Posterior vena cava (tissue), 2 donors: ENCODE measurements around the gene CD274. TPM values are rescaled to one million over a fixed set of nuclear protein-coding genes. Genes with fewer than 3 reads are reported as not detected.
"Not testable (repeated sequence)": the region's sequence is repeated elsewhere in the genome, so short reads cannot be mapped to it uniquely, and the experiment has no call there.

Experiments used
- DNase-seq: peaks from one replicate; pipeline ENCODE4 v3.0.0-alpha.2; 2020; ENCODE audit warnings: low spot score
- intact Hi-C, 2 donors: fragments of 100-400 bp; cut with DNase I; formaldehyde crosslinking; loops; one replicate each; pipeline versions ENCODE4 v1.14.1 to v1.14.2; 2022 to 2023
- total RNA-seq, 2 donors: library from RNA; stranded (reverse); fragmentation: NEBNext Ultra II Directional; extraction: Animal tissue kit (Norgen Biotek cat#: 25700); gene quantifications; one replicate each; pipeline ENCODE4 v1.2.1, GENCODE V29; 2021
- donor health status: DM: yes; HTN: yes; CAD: no.
- donor health status: DM: yes; HTN: yes; CAD: no.

The CD274 gene
- total RNA-seq, 2 donors from 2014 or later, result 3.1 to 3.5 TPM

GRCh38 chr9:5436441-5436840, 13.9 kb upstream of the CD274 start:
- intact Hi-C loops, result loop anchor here (10.0 kb wide), 2 partner anchors 158 to 672 kb away; no protein-coding TSS in a partner anchor
- DNase-seq, result no peak

DNA sequence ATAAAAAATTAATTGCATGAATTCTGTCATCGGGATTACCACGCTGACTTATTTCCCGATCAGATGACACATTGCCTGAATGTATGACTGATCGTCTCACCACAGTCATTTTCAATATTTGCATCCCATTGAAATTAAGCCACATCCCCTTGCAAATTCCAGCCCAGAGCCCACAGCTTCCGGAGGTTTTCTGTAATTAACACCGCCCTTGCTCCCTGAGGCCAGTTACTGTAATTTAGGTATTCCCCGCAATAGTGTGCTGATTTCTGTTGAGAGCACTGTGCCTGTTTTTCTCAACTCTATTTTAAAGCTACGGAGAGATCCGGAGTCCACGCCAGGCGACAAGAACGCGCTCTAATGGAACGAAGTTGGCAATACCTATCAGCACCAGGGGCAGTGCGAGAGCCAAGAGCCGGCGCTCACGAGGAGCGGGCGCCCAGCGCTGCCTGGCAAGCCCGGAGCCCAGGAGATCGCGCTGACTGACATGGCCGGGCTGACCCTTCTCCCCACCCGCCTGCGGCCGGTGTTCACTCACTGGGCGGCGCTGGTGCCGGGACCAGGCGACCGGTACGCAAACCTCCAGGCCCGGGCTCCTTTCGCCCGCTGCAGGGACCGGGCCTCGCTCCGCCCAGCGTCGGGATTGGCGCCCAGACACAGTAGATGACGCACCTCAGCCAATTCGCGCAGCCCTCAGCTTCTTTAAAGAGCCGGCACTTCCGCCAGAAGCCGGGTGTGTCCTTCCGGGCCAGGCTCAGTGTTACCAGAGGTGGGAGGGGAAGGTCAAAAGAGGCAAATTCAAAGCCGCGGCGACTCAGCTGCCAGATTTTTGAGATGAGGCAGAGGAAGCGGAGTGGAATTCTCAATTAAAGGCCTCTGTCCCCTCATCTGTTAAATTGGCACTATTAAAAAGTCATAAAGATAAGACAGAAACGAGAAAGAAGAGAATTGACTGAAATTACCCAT, 12.8 kb upstream of the CD274 start, which contains the start of gene PLGRKT:
TSS of gene PLGRKT (minus strand) at position 672 of the 963 bp plus-strand sequence. CDS start 5,948 bp downstream, outside the sequence.
- DNase-seq, result peak; percentile 98
- intact Hi-C loops, result loop anchor here (10.0 kb wide), 2 partner anchors 157 to 673 kb away; no protein-coding TSS in a partner anchor

DNA sequence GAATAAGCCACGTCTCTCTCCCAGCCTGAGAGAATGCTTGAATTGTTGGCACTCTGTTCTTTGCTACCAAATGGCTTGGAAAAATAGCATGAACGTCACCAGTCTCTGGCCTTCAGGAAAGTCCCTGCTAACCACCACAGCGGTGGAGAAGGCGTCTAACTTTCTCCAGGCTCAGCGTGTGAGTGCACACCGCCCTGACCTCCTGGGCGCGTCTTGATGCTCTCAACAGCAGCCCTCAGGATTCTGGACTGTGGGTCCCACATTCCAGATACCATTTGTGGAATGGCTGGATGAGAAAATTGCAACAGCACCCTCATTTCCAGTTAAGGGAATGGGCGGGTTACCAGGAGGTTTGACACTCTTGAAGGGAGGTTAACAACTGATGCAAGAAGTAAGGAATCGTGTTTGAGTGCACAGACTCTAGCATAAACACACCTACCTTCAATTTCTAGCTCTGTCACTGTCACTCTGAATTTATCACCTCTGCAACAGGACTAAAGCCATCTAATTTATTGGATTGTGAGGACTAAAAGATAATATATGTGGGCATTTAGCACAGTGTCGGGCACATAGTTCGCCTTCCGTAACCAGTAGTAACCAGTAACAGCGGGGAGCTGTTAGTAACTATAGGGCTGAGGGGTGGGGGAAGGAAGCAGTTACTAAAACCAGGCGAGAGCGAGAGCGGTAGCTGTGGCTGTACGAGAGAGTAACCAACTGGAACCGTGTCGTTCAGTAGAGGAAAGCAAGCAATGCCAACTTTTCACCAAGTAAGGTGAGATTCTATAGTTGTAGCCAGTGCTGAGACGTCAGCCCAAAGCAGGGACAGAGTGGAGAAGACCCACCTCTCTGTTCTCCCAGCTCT, 11.8 kb upstream of the CD274 start:
- peak; percentile 81 for DNase-seq
- intact Hi-C loops, result loop anchor here (10.0 kb wide), 2 partner anchors 156 to 674 kb away; no protein-coding TSS in a partner anchor

DNA sequence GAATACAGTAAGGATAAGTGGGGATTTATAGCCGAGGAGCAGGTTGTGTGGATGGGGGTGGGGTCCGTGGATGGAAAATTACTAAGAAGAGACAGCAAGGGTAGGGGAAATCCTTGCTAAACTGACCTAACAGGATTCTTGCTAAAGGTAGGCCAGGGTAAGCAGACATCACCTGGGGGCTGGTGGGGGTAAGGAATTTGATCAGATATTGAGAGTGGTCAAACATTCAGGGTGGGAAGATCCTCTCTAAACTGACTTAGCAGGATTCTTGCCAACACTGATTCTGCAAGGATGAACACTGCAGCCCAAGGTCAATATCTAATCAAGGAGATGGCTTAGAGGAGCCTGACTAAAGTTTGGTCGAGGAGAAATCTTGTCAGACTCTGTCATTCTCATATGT, 9.9 kb upstream of the CD274 start:
- intact Hi-C loops, result no loop called here
- no peak for DNase-seq

DNA sequence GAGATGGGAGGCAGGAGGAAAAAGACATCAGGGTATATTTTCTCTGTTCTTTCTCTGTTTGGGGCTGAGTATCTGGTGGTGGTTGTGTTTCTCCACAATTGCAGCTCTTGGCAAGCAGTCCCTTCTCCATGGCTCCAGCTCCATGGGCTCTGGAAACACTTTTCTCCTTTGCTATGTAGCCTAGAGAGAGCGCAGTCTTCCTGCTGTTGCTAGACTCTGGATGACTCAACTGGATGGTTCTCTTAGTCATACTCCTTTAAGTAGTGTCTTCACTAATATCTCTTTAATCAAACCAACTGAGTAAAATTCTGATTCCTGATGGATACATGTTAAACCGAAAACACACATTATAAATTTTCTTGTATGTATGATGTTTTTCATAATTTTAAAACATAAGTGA, 9.3 kb upstream of the CD274 start:
- no peak for DNase-seq
- intact Hi-C loops, result no loop called here

GRCh38 chr9:5442400-5443011, 7.8 kb upstream of the CD274 start:
- intact Hi-C loops, result no loop called here
- no peak for DNase-seq

DNA sequence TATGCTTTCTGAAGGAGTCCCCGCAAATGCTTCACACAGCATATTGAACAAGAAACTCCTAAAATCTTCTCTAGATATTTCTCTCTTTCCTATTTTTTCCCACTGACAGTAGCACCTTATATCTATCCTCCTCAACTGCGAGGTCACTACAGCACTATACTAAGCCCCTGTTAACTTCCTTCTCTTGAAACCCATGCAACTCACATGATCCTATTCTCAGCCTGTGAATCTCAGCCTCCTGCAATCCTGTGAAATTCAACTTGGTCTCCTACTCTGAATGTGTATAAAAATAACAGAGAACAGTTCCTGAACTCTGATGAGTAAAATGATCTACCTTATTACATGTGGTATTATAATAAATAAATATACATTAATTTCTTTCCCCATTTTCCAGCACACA, 6.5 kb upstream of the CD274 start:
- DNase-seq, result no peak
- intact Hi-C loops, result no loop called here

DNA sequence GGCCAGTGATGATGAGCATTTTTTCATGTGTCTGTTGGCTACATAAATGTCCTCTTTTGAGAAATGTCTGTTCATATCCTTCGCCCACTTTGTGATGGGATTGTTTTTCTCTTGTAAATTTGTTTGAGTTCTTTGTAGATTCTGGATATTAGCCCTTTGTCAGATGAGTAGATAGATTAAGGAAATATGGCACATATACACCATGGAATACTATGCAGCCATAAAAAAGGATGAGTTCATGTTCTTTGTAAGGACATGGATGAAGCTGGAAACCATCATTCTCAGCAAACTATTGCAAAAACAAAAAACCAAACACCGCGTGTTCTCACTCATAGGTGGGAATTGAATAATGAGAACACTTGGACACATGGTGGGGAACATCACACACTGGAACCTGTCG, 5.2 kb upstream of the CD274 start:
- DNase-seq, intact Hi-C loops: not testable (repeated sequence)

- intact Hi-C loops, result no loop called here
- no peak for DNase-seq
Measured at GRCh38 chr9:5445886-5446285, 4.5 kb upstream of the CD274 start.

- DNase-seq, result no peak
- intact Hi-C loops, result no loop called here
Measured at GRCh38 chr9:5446451-5447236, 3.7 kb upstream of the CD274 start.

DNA sequence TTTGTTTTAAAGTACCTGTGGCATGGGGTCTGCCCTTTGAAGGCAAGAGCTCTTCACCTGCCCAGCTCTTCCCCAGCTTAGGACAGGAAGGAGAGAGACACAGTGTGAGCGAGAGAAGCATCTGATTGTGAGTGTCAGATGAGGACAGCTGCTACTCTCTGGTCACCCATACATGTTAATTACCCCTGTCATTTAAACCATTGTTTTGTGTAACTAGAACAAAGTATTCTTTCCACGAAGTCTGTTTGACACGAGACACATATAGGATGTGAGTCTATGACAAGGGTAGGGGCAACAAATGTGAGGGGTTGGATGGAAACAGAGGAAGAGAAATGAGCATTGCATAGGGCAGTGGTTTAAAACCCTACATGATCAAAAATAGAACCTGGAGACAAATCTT, 3.0 kb upstream of the CD274 start:
- intact Hi-C loops, result no loop called here
- DNase-seq, result no peak

GRCh38 chr9:5448016-5448415, 2.3 kb upstream of the CD274 start:
- no peak for DNase-seq
- intact Hi-C loops, result no loop called here

GRCh38 chr9:5448461-5449435, 1.6 kb upstream of the CD274 start:
- intact Hi-C loops, result no loop called here
- no peak for DNase-seq

DNA sequence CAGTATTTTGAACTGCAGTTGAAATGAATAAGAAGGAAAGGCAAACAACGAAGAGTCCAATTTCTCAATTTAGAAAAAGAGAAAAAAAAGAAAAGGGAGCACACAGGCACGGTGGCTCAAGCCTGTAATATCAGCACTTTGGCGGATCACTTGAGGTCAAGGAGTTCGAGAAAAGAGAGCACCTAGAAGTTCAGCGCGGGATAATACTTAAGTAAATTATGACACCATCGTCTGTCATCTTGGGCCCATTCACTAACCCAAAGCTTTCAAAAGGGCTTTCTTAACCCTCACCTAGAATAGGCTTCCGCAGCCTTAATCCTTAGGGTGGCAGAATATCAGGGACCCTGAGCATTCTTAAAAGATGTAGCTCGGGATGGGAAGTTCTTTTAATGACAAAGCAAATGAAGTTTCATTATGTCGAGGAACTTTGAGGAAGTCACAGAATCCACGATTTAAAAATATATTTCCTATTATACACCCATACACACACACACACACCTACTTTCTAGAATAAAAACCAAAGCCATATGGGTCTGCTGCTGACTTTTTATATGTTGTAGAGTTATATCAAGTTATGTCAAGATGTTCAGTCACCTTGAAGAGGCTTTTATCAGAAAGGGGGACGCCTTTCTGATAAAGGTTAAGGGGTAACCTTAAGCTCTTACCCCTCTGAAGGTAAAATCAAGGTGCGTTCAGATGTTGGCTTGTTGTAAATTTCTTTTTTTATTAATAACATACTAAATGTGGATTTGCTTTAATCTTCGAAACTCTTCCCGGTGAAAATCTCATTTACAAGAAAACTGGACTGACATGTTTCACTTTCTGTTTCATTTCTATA, 602 bp upstream of the CD274 start:
- no peak for DNase-seq
- intact Hi-C loops, result loop anchor here in 1 of 2 donors (5.0 kb wide), 1 partner anchor 138 kb away; no protein-coding TSS in a partner anchor

GRCh38 chr9:5452286-5452609, 1.9 kb downstream of the CD274 start:
- intact Hi-C loops, result loop anchor here in 1 of 2 donors (5.0 kb wide), 1 partner anchor 135 kb away; no protein-coding TSS in a partner anchor
- DNase-seq, result no peak

DNA sequence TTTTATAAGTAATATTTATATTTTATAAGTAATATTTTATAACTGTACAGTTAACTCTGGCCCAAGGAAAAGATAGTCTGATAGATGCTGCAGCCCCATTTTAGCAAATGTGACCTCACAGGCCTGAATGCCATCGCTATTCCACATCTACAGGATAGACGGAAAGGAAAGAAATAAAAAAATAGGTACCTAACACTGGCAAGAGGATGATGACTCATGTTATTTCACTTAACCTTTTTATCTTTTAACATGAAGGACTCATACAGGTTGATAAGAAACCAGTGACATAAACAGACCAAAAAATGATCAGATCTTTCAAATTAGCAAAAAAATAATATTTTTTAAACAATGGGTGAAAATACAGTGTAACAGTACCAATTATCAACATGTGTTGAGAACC, 2.7 kb downstream of the CD274 start:
- intact Hi-C loops, result loop anchor here in 1 of 2 donors (5.0 kb wide), 1 partner anchor 134 kb away; no protein-coding TSS in a partner anchor
- no peak for DNase-seq
